ENCODE measurements around the gene LRMDA.

LRMDA gene

DNA sequence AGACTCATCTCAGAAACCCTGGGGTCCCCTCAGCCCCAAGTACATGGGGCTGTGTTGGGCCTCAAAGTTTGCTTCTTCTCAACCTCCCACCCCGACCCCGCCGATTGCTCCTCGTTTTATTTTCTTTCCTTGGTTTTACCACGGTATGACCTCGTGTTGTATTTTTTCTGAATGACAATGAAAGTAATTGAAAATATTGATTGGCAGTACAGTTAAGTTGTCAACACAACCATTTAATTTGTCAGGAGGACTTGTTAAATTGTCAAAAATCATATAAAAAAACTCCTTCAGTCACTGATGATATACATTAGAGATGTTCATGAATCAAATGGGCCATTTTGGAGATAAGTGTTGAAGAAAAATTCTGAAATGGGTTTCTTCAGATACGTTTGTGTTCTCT is 520.7 kb downstream of the LRMDA start:
- DNase-seq (ENCODE audit: low read depth in 2 of 2): no peak

GRCh38 chr10:75954486-75954885 is 523.1 kb downstream of the LRMDA start:
- DNase-seq (ENCODE audit: low read depth in 2 of 2): no peak

DNA sequence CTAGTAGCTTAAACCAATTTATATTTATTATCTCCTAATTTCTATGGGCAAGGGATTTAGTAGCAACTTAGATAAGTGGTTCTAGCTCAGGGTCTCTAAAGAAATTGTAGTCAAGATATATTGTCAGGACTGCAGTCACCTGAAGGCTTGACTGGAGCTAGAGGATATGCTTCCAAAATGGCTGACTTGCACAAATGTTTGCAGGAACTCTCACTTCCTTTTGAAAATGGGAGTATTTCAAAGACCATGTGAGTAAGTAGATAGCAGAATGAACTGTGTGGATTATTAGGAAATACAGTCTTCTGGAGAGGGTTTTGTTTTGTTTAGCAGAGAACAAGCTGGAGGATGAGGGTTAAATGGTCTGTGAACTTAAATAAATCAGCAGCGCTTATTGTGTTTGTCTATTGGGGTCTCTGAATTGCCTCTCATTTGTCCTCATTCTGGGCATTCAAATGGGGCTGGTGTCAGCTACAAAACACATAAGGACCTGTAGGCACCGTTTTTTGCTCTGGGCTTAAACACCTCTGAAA is 524.6 kb downstream of the LRMDA start:
- DNase-seq (ENCODE audit: low read depth in 2 of 2): no peak

DNA sequence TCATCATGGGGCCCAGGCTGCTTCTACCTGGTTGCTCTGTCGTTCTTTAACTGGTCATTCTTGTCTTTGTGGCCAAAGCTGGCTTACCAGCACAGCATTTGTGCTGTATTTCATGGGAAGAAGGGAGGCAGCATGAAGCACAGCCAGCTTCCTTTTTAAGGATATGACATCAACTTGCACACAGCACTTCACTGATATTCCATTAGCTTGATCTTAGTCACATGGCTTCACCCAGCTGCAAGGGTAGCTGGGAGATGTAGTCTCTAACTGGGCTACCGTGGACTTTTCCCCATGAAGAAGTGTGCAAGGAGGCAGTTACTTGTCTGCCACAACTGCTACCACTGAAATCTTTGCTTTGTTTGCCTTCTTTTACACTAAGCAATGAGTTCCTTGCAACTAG is 525.2 kb downstream of the LRMDA start:
- no peak for DNase-seq (ENCODE audit: low read depth in 2 of 2)

DNA sequence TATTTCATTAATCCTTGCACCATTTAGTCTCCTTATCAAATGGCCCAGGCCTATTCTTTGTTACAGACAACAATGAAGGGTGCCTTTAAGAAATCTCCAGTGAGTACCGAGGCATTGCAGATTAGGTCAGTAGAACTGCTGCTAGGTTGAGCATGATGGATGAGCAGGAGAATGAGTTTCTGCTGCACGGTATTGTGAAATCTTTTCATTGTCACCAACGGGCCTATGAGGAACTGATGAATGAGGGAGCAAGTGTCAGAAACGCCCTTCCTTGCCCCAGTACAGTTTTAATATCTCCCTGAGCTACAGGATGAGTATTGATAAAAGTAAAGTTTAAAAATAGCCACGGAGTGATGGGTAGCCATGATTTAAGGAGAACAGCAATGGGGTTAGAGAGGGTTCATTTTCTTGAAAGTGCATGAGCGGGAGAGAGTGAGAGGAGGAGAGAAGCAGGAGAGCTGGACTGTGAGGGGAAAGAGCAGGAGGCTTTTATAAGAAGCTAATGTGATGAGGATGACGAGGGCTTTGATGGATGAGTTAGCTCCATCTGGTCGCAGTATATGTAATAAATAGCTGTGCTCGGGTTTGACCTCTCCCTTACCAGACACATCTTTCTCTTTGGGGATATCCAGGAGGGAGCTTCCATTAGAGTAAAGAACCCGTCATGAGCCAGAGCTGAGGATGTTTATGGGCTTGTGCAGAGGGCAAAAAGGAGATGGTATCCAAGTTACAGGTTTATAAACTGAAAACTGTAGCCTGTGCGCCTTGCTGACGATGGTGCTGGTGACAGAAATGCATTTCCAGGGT is 526.1 kb downstream of the LRMDA start:
- DNase-seq (ENCODE audit: low read depth in 2 of 2): no peak

GRCh38 chr10:75959209-75959608 is 527.8 kb downstream of the LRMDA start:
- DNase-seq (ENCODE audit: low read depth in 2 of 2): no peak

- DNase-seq (ENCODE audit: low read depth in 2 of 2): no peak
Measured at GRCh38 chr10:75959912-75960311, 528.5 kb downstream of the LRMDA start.

DNA sequence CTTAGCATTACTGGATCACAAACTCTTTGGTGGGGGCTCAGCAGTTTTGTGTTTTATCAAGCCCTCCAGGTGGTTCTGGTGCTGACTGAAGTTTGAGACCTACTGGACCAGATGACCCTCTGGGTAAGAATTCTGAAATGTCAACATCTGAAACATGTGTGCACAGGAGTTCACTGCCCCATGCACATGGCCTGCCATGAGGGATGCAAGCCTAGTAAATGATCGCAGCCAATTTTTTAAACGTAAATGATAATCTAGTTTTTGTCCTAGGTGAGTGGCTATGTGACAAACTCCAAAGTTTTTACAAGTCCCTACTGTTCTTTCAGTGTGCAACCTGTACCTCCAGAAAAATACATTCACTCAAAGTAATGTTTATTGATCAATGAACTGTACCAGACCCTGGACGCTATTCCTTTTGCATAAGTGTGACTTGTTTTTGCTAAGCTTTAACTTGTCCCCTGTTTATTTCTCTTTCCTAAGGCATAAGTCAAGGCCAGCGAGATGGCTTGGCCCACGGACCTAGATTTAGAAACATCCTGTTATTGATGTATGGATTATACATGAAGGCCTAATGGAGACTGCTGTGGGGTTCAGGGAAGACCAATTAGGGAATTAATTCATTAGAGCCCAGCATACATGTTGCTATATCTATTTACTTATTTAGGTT is 531.1 kb downstream of the LRMDA start:
- DNase-seq (ENCODE audit: low read depth in 2 of 2): no peak

DNA sequence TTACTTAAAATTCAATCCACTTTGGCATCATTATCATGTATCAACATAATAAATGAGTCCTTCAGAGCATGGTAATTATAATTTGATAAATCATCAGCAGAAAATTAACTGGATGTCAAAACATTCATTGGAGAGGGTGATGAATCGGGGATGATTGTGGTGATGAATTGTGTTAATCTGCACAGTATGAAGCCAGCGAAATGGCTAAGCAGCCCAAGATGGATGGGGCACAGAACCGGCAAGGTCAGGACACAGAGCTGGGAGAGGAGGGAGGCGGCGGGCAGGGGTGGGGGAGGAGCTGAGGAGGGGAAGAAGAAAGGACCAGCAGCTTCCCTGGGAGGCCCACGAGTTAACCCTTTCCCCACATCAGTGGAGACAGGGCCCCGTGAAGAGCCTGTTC is 536.1 kb downstream of the LRMDA start:
- DNase-seq (ENCODE audit: low read depth in 2 of 2): no peak

GRCh38 chr10:75969031-75969430 is 537.6 kb downstream of the LRMDA start:
- DNase-seq (ENCODE audit: low read depth in 2 of 2): no peak

DNA sequence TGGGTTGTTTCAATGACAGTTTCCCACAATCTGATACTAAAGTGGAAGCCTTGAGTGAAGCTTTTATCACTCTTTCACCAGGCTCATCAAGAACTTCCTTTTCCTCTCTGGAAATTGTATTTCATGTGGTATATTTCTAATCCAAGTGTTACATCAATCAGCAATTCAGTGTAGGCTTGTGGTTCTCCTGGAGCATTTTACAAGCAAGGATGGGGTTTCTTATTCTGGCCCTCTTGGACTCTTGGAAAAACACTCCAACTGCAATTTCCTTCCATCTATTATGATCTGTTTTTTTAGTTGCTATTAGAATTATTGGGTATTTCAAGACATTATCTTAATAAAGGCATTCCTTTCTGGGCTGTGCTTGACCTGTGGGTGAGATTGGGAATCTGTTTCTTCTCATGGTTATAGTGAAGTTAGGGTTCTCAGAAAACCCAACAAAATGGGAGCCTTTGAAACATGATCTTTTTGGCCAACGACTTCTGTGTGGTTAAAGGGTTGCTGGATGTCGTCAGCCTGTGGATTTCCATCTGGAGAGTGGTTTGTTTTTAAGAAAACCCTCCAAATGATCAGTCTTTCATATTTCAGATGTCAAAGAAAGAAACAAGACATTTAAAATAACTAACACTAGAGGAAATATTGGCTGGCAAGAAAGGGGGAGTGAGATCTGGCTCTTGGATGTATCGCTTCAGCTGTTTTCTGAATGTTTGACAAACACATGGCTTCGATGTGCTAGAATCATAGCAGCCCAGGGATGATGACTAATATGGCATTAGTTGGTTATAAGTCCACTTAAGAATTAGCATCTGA is 540.2 kb downstream of the LRMDA start:
- no peak for DNase-seq (ENCODE audit: low read depth in 2 of 2)

- DNase-seq (ENCODE audit: low read depth in 2 of 2): no peak
Measured at GRCh38 chr10:75972491-75973276, 541.3 kb downstream of the LRMDA start.

- DNase-seq (ENCODE audit: low read depth in 2 of 2): no peak
Measured at GRCh38 chr10:75974080-75974479, 542.7 kb downstream of the LRMDA start.

- DNase-seq (ENCODE audit: low read depth in 2 of 2): no peak
Measured at GRCh38 chr10:75976681-75977080, 545.3 kb downstream of the LRMDA start.

DNA sequence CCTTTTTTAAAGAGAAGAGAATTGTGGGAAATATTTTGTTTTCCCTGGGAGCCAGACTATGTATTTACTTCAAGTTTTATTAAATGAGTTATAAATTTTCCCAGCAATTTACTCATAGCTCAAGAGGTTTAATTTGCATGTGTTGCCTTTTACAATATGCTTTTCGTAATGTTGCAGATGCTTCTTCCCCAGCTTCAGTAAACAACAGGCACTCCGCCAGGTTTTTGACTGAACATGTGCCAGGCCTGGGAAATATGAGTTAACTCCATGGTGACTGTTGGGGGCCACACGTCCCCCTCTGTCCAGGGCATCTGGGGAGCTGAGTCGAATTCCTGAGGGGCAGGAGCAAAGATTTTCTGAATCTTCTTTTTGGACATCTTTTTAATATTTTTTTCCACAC is 545.7 kb downstream of the LRMDA start:
- no peak for DNase-seq (ENCODE audit: low read depth in 2 of 2)

DNA sequence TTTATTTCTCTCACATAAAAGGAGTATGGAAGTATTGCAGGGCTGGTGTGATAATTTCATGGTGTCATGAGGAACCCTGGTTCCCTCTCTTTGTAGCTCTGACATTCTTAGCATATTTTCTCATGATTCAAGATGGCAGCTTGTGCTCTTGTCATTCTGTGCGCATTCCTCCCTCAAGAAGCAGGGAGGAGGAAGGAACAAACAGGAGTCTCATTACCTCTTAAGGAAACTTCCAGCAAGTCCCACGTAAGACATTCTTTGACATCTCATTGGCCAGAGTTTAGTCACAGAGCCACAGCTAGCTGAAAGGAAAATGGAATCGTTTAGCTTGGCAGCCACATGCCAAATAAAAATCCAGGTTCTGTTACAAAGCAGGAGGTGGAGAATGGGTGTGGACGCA is 546.8 kb downstream of the LRMDA start:
- no peak for DNase-seq (ENCODE audit: low read depth in 2 of 2)

GRCh38 chr10:75980419-75981002 is 549.1 kb downstream of the LRMDA start:
- DNase-seq (ENCODE audit: low read depth in 2 of 2): no peak

DNA sequence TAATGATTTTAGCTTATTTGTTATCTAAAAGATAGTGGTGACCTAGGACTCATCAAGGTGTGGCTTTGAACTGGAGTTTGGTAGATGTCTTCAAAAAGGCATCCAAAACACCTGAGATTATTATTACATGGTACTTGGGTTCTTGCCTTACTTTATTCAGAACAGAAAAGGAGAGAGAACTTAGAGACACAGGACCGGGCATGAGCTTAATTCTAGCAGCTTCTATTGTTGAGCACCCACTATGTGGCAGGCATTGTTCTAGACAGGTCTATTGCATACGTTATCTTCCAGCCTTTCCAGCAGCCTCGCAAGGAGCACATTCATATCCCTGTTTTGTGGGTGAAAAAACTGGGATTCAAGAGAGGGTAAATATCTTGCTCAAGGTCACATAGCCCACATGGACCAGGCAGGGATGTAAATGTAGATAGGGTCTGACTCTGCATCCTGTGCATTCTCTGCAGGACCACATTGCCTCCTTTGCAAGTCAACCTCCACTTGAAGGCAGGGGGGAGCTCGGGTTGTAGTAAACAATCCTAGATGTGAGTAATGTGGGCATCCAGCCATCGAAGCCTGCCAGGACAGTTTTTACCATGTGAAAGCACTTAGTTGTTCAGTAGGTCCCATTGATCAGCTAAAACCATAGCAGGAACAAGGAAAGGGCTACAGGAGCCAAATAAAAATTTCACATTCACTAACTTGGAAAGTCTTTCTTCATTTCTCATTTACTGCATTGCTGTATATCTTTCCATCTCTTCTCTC is 551.4 kb downstream of the LRMDA start:
- no peak for DNase-seq (ENCODE audit: low read depth in 2 of 2)

GRCh38 chr10:75984067-75984466 is 552.6 kb downstream of the LRMDA start:
- no peak for DNase-seq (ENCODE audit: low read depth in 2 of 2)

GRCh38 chr10:75987616-75988015 is 556.2 kb downstream of the LRMDA start:
- no peak for DNase-seq (ENCODE audit: low read depth in 2 of 2)
